ENCODE measurements around the gene OR6C75. TPM values are rescaled to one million over a fixed set of nuclear protein-coding genes. Genes with fewer than 3 reads are reported as not detected.
"Not testable (repeated sequence)": the region's sequence is repeated elsewhere in the genome, so short reads cannot be mapped to it uniquely, and the experiment has no call there.

Gene OR6C75
- total RNA-seq, 1 experiment from 2014 or later, result not detected

- in situ Hi-C loops (cut with HindIII; ENCODE audit: low pct_unique_long_range_greater_than_20kb, low sequenced_read_pairs); DNase-seq (ENCODE audit: low read depth, low spot score): not testable (repeated sequence)
These were observed 52.1 kb downstream of the OR6C75 start for GRCh38 chr12:55414889-55415288.

- in situ Hi-C loops (cut with HindIII; ENCODE audit: low pct_unique_long_range_greater_than_20kb, low sequenced_read_pairs), result no loop called here
- no peak for DNase-seq (ENCODE audit: low read depth, low spot score)
These were observed 54.2 kb downstream of the OR6C75 start for GRCh38 chr12:55416961-55417360.

Other genes starting within 250 kb of the OR6C75 start
- not detected in 2 replicates for gene OR9K2, start 236.6 kb upstream of the OR6C75 start, total RNA-seq (2014; rRNA removed; shearing (Covaris generic))
- not detected in 2 replicates for gene OR10A7, start 141.9 kb upstream of the OR6C75 start, total RNA-seq (2014; rRNA removed; shearing (Covaris generic))
- gene OR6C74, start 118.4 kb upstream of the OR6C75 start, total RNA-seq (2014; rRNA removed; shearing (Covaris generic)), result not detected in 2 replicates
- gene OR6C6, start 66.4 kb upstream of the OR6C75 start, total RNA-seq (2014; rRNA removed; shearing (Covaris generic)), result not detected in 2 replicates
- gene OR6C1, start 48.6 kb upstream of the OR6C75 start, total RNA-seq (2014; rRNA removed; shearing (Covaris generic)), result not detected in 2 replicates
- not detected in 2 replicates for gene OR6C3, start 32.2 kb upstream of the OR6C75 start, total RNA-seq (2014; rRNA removed; shearing (Covaris generic))
- gene OR6C65, start 37.6 kb downstream of the OR6C75 start, total RNA-seq (2014; rRNA removed; shearing (Covaris generic)), result not detected in 2 replicates
- not detected in 2 replicates for gene OR6C76, start 63.3 kb downstream of the OR6C75 start, total RNA-seq (2014; rRNA removed; shearing (Covaris generic))
- not detected in 2 replicates for gene OR6C2, start 81.1 kb downstream of the OR6C75 start, total RNA-seq (2014; rRNA removed; shearing (Covaris generic))
- gene OR6C70, start 107.2 kb downstream of the OR6C75 start, total RNA-seq (2014; rRNA removed; shearing (Covaris generic)), result not detected in 2 replicates
- not detected in 2 replicates for gene OR6C68, start 129.4 kb downstream of the OR6C75 start, total RNA-seq (2014; rRNA removed; shearing (Covaris generic))
- gene OR6C4, start 186.6 kb downstream of the OR6C75 start, total RNA-seq (2014; rRNA removed; shearing (Covaris generic)), result not detected in 2 replicates
- not detected in 2 replicates for gene OR2AP1, start 209.5 kb downstream of the OR6C75 start, total RNA-seq (2014; rRNA removed; shearing (Covaris generic))

Data from SK-MEL-5 (cell line).